OCI-LY1 (cell line): ENCODE data around the gene UTP11.
"Not testable (repeated sequence)": the region's sequence is repeated elsewhere in the genome, so short reads cannot be mapped to it uniquely, and the experiment has no call there.

Source experiments
- H2AFZ ChIP-seq: fragments of 200-600 bp; sonication (generic), shearing (Covaris generic); 2 replicates; pipeline ENCODE4 v1.6.0; 2014; ENCODE audit warnings: antibody characterized with exemption, mild to moderate bottlenecking, low read length
- H3F3A ChIP-seq: fragments of 200-600 bp; sonication (generic), shearing (Covaris generic); 2 replicates; pipeline ENCODE4 v1.6.0; 2014; ENCODE audit warnings: mild to moderate bottlenecking, antibody characterized with exemption, low read length, moderate library complexity; ENCODE audit not compliant: insufficient read depth
- H3K27ac ChIP-seq: fragments of 200-600 bp; sonication (generic); 2 replicates; pipeline ENCODE4 v1.5.1; 2014; ENCODE audit warnings: low read length, mixed run types, mild to moderate bottlenecking, low read depth; ENCODE audit not compliant: poor library complexity, severe bottlenecking
- H3K27me3 ChIP-seq: fragments of 200-600 bp; sonication (generic); 2 replicates; pipeline ENCODE4 v1.6.0; 2014; ENCODE audit warnings: antibody characterized with exemption, mild to moderate bottlenecking, low read length, moderate library complexity; ENCODE audit not compliant: insufficient read depth
- H3K36me3 ChIP-seq: fragments of 200-600 bp; sonication (generic); 2 replicates; pipeline ENCODE4 v1.6.1; 2014; ENCODE audit warnings: mild to moderate bottlenecking, antibody characterized with exemption, low read length, moderate library complexity, mixed read lengths; ENCODE audit not compliant: insufficient read depth
- H3K4me1 ChIP-seq: fragments of 200-600 bp; sonication (generic); 2 replicates; pipeline ENCODE4 v1.5.1; 2014; ENCODE audit warnings: mild to moderate bottlenecking, low read length, moderate library complexity; ENCODE audit not compliant: insufficient read depth, severe bottlenecking
- H3K4me2 ChIP-seq: fragments of 200-600 bp; sonication (generic), shearing (Covaris generic); 2 replicates; pipeline ENCODE4 v1.6.1; 2014; ENCODE audit warnings: low read length
- H3K4me3 ChIP-seq: fragments of 200-600 bp; sonication (generic); 2 replicates; pipeline ENCODE4 v1.5.1; 2014; ENCODE audit warnings: low read length, low read depth, mild to moderate bottlenecking, mixed read lengths; ENCODE audit not compliant: poor library complexity, severe bottlenecking
- H3K79me2 ChIP-seq: fragments of 200-600 bp; shearing (Covaris generic); 2 replicates; pipeline ENCODE4 v1.6.1; 2016; ENCODE audit warnings: mixed run types, low read length, mixed read lengths; ENCODE audit not compliant: insufficient read depth
- H3K9ac ChIP-seq: fragments of 200-600 bp; sonication (generic), shearing (Covaris generic); 2 replicates; pipeline ENCODE4 v1.6.1; 2014; ENCODE audit warnings: mild to moderate bottlenecking, low read length, mixed read lengths
- H3K9me2 ChIP-seq: fragments of 200-600 bp; sonication (generic), shearing (Covaris generic); 2 replicates; pipeline ENCODE4 v1.6.1; 2014; ENCODE audit warnings: low read depth, mild to moderate bottlenecking, low read length, mixed read lengths
- H3K9me3 ChIP-seq: fragments of 200-600 bp; shearing (Covaris generic); 2 replicates; pipeline ENCODE4 v1.6.1; 2014; ENCODE audit warnings: low read length, mixed read lengths
- H4K20me1 ChIP-seq: fragments of 200-600 bp; sonication (generic), shearing (Covaris generic); 2 replicates; pipeline ENCODE4 v1.6.0; 2016; ENCODE audit warnings: mild to moderate bottlenecking, low read length; ENCODE audit not compliant: insufficient read depth
- EZH2 ChIP-seq: fragments of 200-600 bp; sonication (generic), shearing (Covaris generic); IDR thresholded peaks from 2 replicates; pipeline ENCODE4 v1.8.0; 2017; ENCODE audit warnings: borderline replicate concordance, mixed run types, mild to moderate bottlenecking, antibody characterized with exemption, low read length, moderate library complexity, mixed read lengths
- TF ChIP-seq, protein P1 (sequence below): fragments of 200-600 bp; sonication (generic), shearing (Covaris generic); IDR thresholded peaks from 2 replicates; pipeline ENCODE4 v1.5.1; 2017; ENCODE audit warnings: mild to moderate bottlenecking, antibody characterized with exemption, low read length, moderate library complexity, mixed read lengths

The UTP11 gene

DNA sequence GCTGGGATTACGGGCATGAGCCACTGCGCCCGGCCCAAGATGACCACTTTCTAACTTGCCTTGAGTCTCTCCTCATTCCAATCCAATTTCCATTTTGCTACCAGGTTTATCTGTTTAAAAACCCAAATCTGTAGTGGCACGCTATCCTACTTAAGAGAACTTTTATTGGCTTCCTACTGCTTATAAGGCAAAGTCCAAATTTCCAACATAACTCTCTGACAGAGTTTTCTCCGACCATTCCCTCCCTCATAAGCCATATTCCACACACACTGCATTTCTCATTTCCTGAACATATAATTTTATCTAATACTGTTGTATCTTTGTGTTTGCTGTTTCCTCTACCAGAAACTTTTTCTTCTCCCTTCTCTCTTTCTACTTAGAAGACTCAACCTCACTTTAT lies 38.0 kb upstream of the UTP11 start:
- H3K9me3 ChIP-seq: no peaks in the 10 kb centered on the region
- no peak overlapping the region for H2AFZ ChIP-seq
- no peaks in the 10 kb centered on the region for H4K20me1 ChIP-seq
- H3K9ac ChIP-seq: no peak overlapping the region
- 0 out of 2 replicates have a peak, but pooled peaks cover 1% of the 10 kb centered on the region for H3F3A ChIP-seq
- no peak overlapping the region for H3K27ac ChIP-seq
- no peaks in the 10 kb centered on the region for H3K27me3 ChIP-seq
- no peaks in the 10 kb centered on the region for H3K9me2 ChIP-seq
- peaks cover 79% of the 10 kb centered on the region for H3K36me3 ChIP-seq
- no peak for TF ChIP-seq EZH2
- TF ChIP-seq, protein P1, sequence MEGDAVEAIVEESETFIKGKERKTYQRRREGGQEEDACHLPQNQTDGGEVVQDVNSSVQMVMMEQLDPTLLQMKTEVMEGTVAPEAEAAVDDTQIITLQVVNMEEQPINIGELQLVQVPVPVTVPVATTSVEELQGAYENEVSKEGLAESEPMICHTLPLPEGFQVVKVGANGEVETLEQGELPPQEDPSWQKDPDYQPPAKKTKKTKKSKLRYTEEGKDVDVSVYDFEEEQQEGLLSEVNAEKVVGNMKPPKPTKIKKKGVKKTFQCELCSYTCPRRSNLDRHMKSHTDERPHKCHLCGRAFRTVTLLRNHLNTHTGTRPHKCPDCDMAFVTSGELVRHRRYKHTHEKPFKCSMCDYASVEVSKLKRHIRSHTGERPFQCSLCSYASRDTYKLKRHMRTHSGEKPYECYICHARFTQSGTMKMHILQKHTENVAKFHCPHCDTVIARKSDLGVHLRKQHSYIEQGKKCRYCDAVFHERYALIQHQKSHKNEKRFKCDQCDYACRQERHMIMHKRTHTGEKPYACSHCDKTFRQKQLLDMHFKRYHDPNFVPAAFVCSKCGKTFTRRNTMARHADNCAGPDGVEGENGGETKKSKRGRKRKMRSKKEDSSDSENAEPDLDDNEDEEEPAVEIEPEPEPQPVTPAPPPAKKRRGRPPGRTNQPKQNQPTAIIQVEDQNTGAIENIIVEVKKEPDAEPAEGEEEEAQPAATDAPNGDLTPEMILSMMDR: no peak
- no peak overlapping the region for H3K4me3 ChIP-seq
- no peak overlapping the region for H3K4me2 ChIP-seq
- H3K79me2 ChIP-seq: no peaks in the 10 kb centered on the region
- no peaks in the 10 kb centered on the region for H3K4me1 ChIP-seq

DNA sequence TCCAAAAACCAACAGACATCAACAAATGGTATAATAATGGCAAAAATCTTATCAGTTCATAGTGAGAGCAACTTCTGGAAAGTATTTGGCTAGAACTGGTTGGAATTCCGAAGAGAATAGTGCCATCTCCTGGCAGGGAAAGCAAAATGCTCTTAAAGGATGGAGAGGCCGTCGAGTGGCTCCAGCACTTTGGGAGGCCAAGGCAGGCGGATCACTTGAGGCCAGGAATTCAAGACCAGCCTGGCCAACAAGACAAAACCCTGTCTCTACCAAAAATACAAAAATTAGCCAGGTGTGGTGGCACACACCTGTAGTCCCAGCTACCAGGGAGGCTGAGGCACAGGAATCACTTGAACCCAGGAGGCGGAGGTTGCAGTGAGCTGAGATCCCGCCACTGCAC lies 37.5 kb upstream of the UTP11 start:
- H3K27ac ChIP-seq, H3F3A ChIP-seq, H3K9ac ChIP-seq, H3K4me1 ChIP-seq, H3K9me3 ChIP-seq, H3K79me2 ChIP-seq, H3K4me2 ChIP-seq, H3K27me3 ChIP-seq, H3K4me3 ChIP-seq, H2AFZ ChIP-seq, H4K20me1 ChIP-seq, H3K9me2 ChIP-seq: not testable (repeated sequence)
- TF ChIP-seq, protein P1: peak; percentile 47; the same call in 1 of the 2 replicates
- H3K36me3 ChIP-seq: peaks cover 79% of the 10 kb centered on the region

DNA sequence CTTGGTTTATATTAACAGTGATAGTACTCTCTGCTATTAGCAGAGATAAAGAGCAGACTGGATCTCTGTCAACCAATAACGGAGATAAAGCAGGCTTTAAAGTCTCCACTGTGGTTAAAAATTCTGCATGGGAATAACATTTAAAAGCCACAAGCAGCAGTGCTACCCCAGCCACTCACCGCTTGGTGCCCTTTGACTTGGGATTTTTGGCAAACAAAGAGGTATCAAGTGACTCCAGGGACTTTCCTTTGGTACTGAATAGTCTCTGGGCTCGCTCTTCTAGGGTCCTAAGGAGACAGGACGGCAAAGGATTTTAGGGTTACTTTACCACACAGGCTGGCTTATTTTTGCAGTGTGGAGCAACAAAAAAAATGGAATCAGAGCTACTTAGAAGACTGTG lies 34.0 kb upstream of the UTP11 start:
- no peak overlapping the region for H3K27ac ChIP-seq
- H2AFZ ChIP-seq: no peak overlapping the region
- H4K20me1 ChIP-seq: no peaks in the 10 kb centered on the region
- H3K9me2 ChIP-seq: no peaks in the 10 kb centered on the region
- H3F3A ChIP-seq: no peaks in the 10 kb centered on the region
- no peaks in the 10 kb centered on the region for H3K4me1 ChIP-seq
- peaks cover 90% of the 10 kb centered on the region for H3K36me3 ChIP-seq
- H3K27me3 ChIP-seq: no peaks in the 10 kb centered on the region
- H3K9ac ChIP-seq: no peak overlapping the region
- H3K4me2 ChIP-seq: no peak overlapping the region
- TF ChIP-seq, protein P1: no peak
- no peak for TF ChIP-seq EZH2
- no peaks in the 10 kb centered on the region for H3K9me3 ChIP-seq
- H3K4me3 ChIP-seq: no peak overlapping the region
- H3K79me2 ChIP-seq: no peaks in the 10 kb centered on the region
